Smooth muscle cell (in vitro differentiated cells): ENCODE data around the gene ARHGAP4. TPM values are rescaled to one million over a fixed set of nuclear protein-coding genes. Genes with fewer than 3 reads are reported as not detected.

Experiments used
- DNase-seq: peaks from one replicate; lab custom pipeline; 2025; ENCODE audit not compliant: unreplicated experiment; lab: John Stamatoyannopoulos, UW
- H2AFZ ChIP-seq: fragments of 200-600 bp; sonication (generic); 2 replicates; pipeline ENCODE4 v1.6.0; 2016; ENCODE audit warnings: antibody characterized with exemption, low read depth, mild to moderate bottlenecking
- H3F3A ChIP-seq: fragments of 200-600 bp; sonication (generic); 2 replicates; pipeline ENCODE4 v1.6.0; 2017; ENCODE audit warnings: antibody characterized with exemption, low read depth
- H3K27ac ChIP-seq: fragments of 200-600 bp; sonication (generic); 2 replicates; pipeline ENCODE4 v1.5.1; 2016; ENCODE audit warnings: low read depth, mild to moderate bottlenecking
- H3K27me3 ChIP-seq: fragments of 200-600 bp; sonication (generic); 2 replicates; pipeline ENCODE4 v1.6.1; 2016; ENCODE audit warnings: low read depth, mild to moderate bottlenecking
- H3K36me3 ChIP-seq: fragments of 200-600 bp; sonication (generic); 2 replicates; pipeline ENCODE4 v1.5.1; 2016; ENCODE audit warnings: low read depth
- H3K4me1 ChIP-seq: fragments of 200-600 bp; sonication (generic); 2 replicates; pipeline ENCODE4 v1.5.1; 2016; ENCODE audit warnings: low read depth
- H3K4me2 ChIP-seq: fragments of 200-600 bp; sonication (generic); 2 replicates; pipeline ENCODE4 v1.6.0; 2016; ENCODE audit warnings: mild to moderate bottlenecking
- H3K4me3 ChIP-seq: fragments of 200-600 bp; sonication (generic); 2 replicates; pipeline ENCODE4 v1.5.1; 2016; ENCODE audit warnings: mild to moderate bottlenecking
- H3K79me2 ChIP-seq: fragments of 200-600 bp; sonication (generic); 2 replicates; pipeline ENCODE4 v1.6.0; 2016; ENCODE audit warnings: low read depth, mild to moderate bottlenecking
- H3K9ac ChIP-seq: fragments of 200-600 bp; sonication (generic); 2 replicates; pipeline ENCODE4 v1.6.0; 2016; ENCODE audit warnings: low read depth
- H3K9me3 ChIP-seq: fragments of 200-600 bp; sonication (generic); replicated peaks from 2 replicates; pipeline ENCODE4 v1.5.1; 2016; ENCODE audit warnings: low read depth
- H4K20me1 ChIP-seq: fragments of 200-600 bp; sonication (generic); 2 replicates; pipeline ENCODE4 v1.6.0; 2016; ENCODE audit warnings: low read depth
- WGBS: methylation state at CpG from one replicate; pipeline ENCODE4 v1.1.7; 2016; ENCODE audit warnings: low lambda C conversion rate; 5-methylcytosine and 5-hydroxymethylcytosine counted together
- polyA plus RNA-seq: library from polyadenylated mRNA; unstranded; fragments of >200 nt; fragmentation: Nextera tagmentation; extraction: Ambion mirVana; gene quantifications from 2 replicates; pipeline ENCODE4 v1.2.1, GENCODE V29; 2016
- total RNA-seq: library from RNA; depleted of rRNA; stranded (reverse); fragments of >200 nt; gene quantifications from 2 replicates; pipeline ENCODE4 v1.2.3, GENCODE V29; 2014
- TF ChIP-seq, protein P1 (sequence below): fragments of 200-600 bp; sonication (generic); IDR thresholded peaks from 2 replicates; pipeline ENCODE4 v1.5.1; 2017; ENCODE audit warnings: borderline replicate concordance, mild to moderate bottlenecking, antibody characterized with exemption; ENCODE audit not compliant: insufficient read depth, poor library complexity, severe bottlenecking

The ARHGAP4 gene
- total and polyA plus RNA-seq, 2 experiments from 2014 or later = 7.6 to 11.5 TPM

DNA sequence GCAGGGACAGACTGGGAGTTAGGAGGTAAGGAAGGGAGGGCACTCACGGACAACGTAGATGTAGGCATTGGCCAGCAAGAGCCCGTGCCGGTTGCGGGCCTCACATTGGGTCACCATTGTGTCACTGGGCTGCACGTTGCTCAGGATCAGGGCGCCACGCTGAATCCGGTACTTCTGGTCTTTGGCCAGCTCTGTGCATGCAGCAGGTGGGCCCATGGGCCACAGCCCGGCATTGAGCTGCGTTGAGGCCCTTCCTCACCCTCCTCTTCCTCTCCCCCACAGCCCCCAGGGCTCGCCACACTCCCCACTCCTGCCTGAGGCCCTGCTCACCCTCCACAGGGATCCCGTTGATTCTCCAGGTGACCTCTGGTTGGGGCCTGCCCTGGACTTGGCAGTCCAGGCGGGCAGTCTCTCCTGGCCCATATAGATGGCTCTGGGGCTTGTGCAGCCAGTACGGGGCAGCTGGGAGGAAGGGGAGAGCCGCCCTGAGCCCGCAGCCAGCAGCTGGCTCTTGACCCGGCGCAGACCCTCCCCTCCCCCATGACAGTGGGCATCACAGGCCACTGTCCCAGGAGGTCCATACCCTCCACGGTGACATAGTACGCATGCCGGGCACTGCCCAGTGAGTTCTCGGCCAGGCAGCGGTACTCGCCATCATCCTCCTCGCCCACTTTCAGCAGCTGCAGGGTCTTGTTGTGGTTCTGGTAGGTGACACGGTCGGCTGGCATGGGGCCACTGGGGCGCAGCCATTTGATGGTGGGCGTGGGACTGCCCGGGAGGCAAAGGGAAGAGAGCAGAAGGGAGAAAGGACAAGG is 56.4 kb downstream of the ARHGAP4 start:
- H3K9me3 ChIP-seq = no peaks in the 10 kb centered on the region
- no peaks in the 10 kb centered on the region for H3F3A ChIP-seq
- no peak overlapping the region for H3K27ac ChIP-seq
- H4K20me1 ChIP-seq = peaks cover 21% of the 10 kb centered on the region
- no peaks in the 10 kb centered on the region for H3K27me3 ChIP-seq
- H3K4me2 ChIP-seq = no peak overlapping the region
- no peak for DNase-seq
- TF ChIP-seq, protein P1, sequence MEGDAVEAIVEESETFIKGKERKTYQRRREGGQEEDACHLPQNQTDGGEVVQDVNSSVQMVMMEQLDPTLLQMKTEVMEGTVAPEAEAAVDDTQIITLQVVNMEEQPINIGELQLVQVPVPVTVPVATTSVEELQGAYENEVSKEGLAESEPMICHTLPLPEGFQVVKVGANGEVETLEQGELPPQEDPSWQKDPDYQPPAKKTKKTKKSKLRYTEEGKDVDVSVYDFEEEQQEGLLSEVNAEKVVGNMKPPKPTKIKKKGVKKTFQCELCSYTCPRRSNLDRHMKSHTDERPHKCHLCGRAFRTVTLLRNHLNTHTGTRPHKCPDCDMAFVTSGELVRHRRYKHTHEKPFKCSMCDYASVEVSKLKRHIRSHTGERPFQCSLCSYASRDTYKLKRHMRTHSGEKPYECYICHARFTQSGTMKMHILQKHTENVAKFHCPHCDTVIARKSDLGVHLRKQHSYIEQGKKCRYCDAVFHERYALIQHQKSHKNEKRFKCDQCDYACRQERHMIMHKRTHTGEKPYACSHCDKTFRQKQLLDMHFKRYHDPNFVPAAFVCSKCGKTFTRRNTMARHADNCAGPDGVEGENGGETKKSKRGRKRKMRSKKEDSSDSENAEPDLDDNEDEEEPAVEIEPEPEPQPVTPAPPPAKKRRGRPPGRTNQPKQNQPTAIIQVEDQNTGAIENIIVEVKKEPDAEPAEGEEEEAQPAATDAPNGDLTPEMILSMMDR = no peak
- no peaks in the 10 kb centered on the region for H3K4me1 ChIP-seq
- WGBS = 91% methylated on average over 29 of the region's 31 CpGs
- H3K4me3 ChIP-seq = no peak overlapping the region
- H3K36me3 ChIP-seq = no peaks in the 10 kb centered on the region
- no peak overlapping the region for H3K9ac ChIP-seq
- H2AFZ ChIP-seq = no peak overlapping the region
- no peaks in the 10 kb centered on the region for H3K79me2 ChIP-seq

DNA sequence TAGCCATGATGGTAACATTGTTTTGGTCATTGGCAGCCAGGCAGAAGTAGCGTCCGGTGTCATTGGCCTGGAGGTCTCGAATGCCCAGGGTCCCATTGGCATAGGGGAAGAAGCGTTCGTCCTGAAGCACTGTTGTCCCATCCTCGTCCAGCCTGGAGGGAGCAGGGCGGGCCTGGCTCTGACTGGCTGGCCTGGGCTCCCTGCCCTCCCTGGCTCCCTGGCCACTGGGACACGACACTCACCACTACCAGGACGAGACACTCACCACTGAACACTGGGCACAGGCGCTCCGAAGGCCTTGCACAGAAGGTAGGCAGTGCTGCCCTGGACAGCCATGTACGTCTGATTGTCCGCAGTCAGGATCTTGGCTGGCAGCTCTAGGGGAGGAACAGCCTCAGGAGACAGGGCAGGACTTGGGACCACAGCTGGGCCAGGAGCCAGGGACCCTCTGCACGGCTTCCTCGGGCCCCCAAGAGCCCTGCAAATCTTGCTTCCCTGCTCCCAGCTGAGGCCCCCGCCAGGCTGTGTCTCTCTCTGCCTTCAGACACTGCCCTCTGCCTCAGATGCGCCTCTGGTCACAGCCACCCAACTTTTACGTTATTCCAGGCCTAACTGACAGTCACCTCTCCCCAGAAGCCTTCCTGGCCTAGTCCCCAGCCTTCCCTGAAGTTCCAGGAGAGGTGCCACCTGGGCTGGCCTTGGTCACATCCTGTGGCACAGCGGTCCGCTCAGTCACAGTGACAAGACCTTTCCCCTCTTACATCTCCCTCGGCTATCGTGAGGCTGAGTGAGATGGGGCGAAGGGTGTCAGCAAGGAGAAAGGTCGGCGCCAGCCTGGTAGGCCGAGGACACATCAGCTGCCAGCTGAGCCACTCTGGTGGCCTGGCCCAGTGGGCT is 57.2 kb downstream of the ARHGAP4 start:
- Histone ChIP-seq H3K9me3 (no peaks in the 10 kb centered on the region), H3K36me3 (no peaks in the 10 kb centered on the region), H3K79me2 (no peaks in the 10 kb centered on the region), H3K9ac (no peak overlapping the region), H4K20me1 (peaks cover 12% of the 10 kb centered on the region), H3K27ac (no peak overlapping the region), H2AFZ (no peak overlapping the region), H3K4me1 (no peaks in the 10 kb centered on the region), H3K4me3 (no peak overlapping the region), H3F3A (no peaks in the 10 kb centered on the region), H3K4me2 (no peak overlapping the region), H3K27me3 (no peaks in the 10 kb centered on the region)
- TF ChIP-seq, protein P1 = no peak
- no peak for DNase-seq
- WGBS = 92% methylated on average over 26 of the region's 26 CpGs

GRCh38 chrX:153867671-153868070 is 58.4 kb downstream of the ARHGAP4 start:
- 94% methylated on average over 13 of the region's 13 CpGs for WGBS
- H3K36me3 ChIP-seq = no peaks in the 10 kb centered on the region

More at GRCh38 chrX:153867671-153868070, 58.4 kb downstream of the ARHGAP4 start:
- Histone ChIP-seq H3K4me2 (no peak overlapping the region), H3K9me3 (no peaks in the 10 kb centered on the region), H4K20me1 (peaks cover under 1% of the 10 kb centered on the region), H3K4me3 (no peak overlapping the region), H2AFZ (no peak overlapping the region), H3K9ac (no peak overlapping the region), H3K79me2 (no peaks in the 10 kb centered on the region), H3K27me3 (no peaks in the 10 kb centered on the region), H3K4me1 (no peaks in the 10 kb centered on the region), H3F3A (no peaks in the 10 kb centered on the region), H3K27ac (no peak overlapping the region)
- DNase-seq = no peak
- TF ChIP-seq, protein P1 = no peak
